ENCODE measurements around the gene GRIK4. TPM values are rescaled to one million over a fixed set of nuclear protein-coding genes. Genes with fewer than 3 reads are reported as not detected.

The GRIK4 gene
- total RNA-seq, 2 donors from 2014 or later: 0.15 to 0.20 TPM

GRCh38 chr11:120914601-120915000 is 403.1 kb downstream of the GRIK4 start:
- ATAC-seq (no peak), DNase-seq (no peak)

GRCh38 chr11:120917559-120918239 is 406.2 kb downstream of the GRIK4 start:
- ATAC-seq (no peak), DNase-seq (no peak)
- intact Hi-C loops (cut with DNase I, micrococcal nuclease): no loop called here

More at GRCh38 chr11:120914601-120915000, 403.1 kb downstream of the GRIK4 start:
- intact Hi-C loops (cut with DNase I, micrococcal nuclease): no loop called here

- intact Hi-C loops (cut with DNase I, micrococcal nuclease): no loop called here
- ATAC-seq: no peak
- no peak for DNase-seq
Measured at GRCh38 chr11:120918257-120918656, 406.7 kb downstream of the GRIK4 start.

- intact Hi-C loops (cut with DNase I, micrococcal nuclease): no loop called here
- ATAC-seq (no peak), DNase-seq (no peak)
Measured at GRCh38 chr11:120919045-120919444, 407.5 kb downstream of the GRIK4 start.

- intact Hi-C loops (cut with DNase I, micrococcal nuclease): no loop called here
- ATAC-seq (no peak), DNase-seq (no peak)
Measured at GRCh38 chr11:120919566-120919965, 408.0 kb downstream of the GRIK4 start.

GRCh38 chr11:120923866-120924508 is 412.4 kb downstream of the GRIK4 start:
- intact Hi-C loops (cut with DNase I, micrococcal nuclease): no loop called here
- DNase-seq (no peak), ATAC-seq (no peak)

- intact Hi-C loops (cut with DNase I, micrococcal nuclease): no loop called here
- DNase-seq (no peak), ATAC-seq (no peak)
Measured at GRCh38 chr11:120925944-120926343, 414.4 kb downstream of the GRIK4 start.

GRCh38 chr11:120928627-120929026 is 417.1 kb downstream of the GRIK4 start:
- DNase-seq (no peak), ATAC-seq (no peak)
- intact Hi-C loops (cut with DNase I, micrococcal nuclease): no loop called here

- DNase-seq: no peak
- no peak for ATAC-seq
- intact Hi-C loops (cut with DNase I, micrococcal nuclease): no loop called here
Measured at GRCh38 chr11:120929090-120929489, 417.5 kb downstream of the GRIK4 start.

- intact Hi-C loops (cut with DNase I, micrococcal nuclease): no loop called here
- peak; percentile 32 to 57 for DNase-seq
Measured at GRCh38 chr11:120929664-120930154, 418.2 kb downstream of the GRIK4 start.

GRCh38 chr11:120931057-120931779 is 419.7 kb downstream of the GRIK4 start:
- intact Hi-C loops (cut with DNase I, micrococcal nuclease): no loop called here
- ATAC-seq (no peak), DNase-seq (no peak)

More at GRCh38 chr11:120929664-120930154, 418.2 kb downstream of the GRIK4 start:
- peak; percentile 70 for ATAC-seq

- DNase-seq: no peak
- no peak for ATAC-seq
- intact Hi-C loops (cut with DNase I, micrococcal nuclease): no loop called here
Measured at GRCh38 chr11:120932305-120932915, 420.9 kb downstream of the GRIK4 start.

GRCh38 chr11:120936356-120936755 is 424.8 kb downstream of the GRIK4 start:
- ATAC-seq (no peak), DNase-seq (no peak)
- intact Hi-C loops (cut with DNase I, micrococcal nuclease): no loop called here

- no peak for ATAC-seq
- intact Hi-C loops (cut with DNase I, micrococcal nuclease): no loop called here
- DNase-seq: no peak
Measured at GRCh38 chr11:120937501-120937900, 426.0 kb downstream of the GRIK4 start.

- no peak for ATAC-seq
- intact Hi-C loops (cut with DNase I, micrococcal nuclease): no loop called here
- DNase-seq: no peak
Measured at GRCh38 chr11:120938260-120938659, 426.7 kb downstream of the GRIK4 start.

GRCh38 chr11:120940160-120940848 is 428.8 kb downstream of the GRIK4 start:
- no peak for DNase-seq
- intact Hi-C loops (cut with DNase I, micrococcal nuclease): no loop called here
- no peak for ATAC-seq

- intact Hi-C loops (cut with DNase I, micrococcal nuclease): no loop called here
- ATAC-seq: no peak
- no peak for DNase-seq
Measured at GRCh38 chr11:120941000-120941399, 429.5 kb downstream of the GRIK4 start.

GRCh38 chr11:120942701-120943100 is 431.2 kb downstream of the GRIK4 start:
- intact Hi-C loops (cut with DNase I, micrococcal nuclease): no loop called here
- ATAC-seq (no peak), DNase-seq (no peak)

- no peak for ATAC-seq
- no peak for DNase-seq
- intact Hi-C loops (cut with DNase I, micrococcal nuclease): no loop called here
Measured at GRCh38 chr11:120945042-120945441, 433.5 kb downstream of the GRIK4 start.
